H9 (cell line): Measurements from ENCODE around the gene NRN1. TPM values are rescaled to one million over a fixed set of nuclear protein-coding genes. Genes with fewer than 3 reads are reported as not detected.

Experiments
- DNase-seq: peaks from one replicate; pipeline ENCODE4 v3.0.0-alpha.2; 2017
- H2AFZ ChIP-seq: one replicate; pipeline ENCODE4 v1.6.1; 2013; ENCODE audit warnings: mild to moderate bottlenecking, low read length, control low read depth, moderate library complexity
- H2AK5ac ChIP-seq: 2 replicates; pipeline ENCODE4 v1.6.1; 2013; ENCODE audit warnings: low read length, control low read depth, mixed read lengths; ENCODE audit not compliant: insufficient read length
- H2BK120ac ChIP-seq: one replicate; pipeline ENCODE4 v1.6.1; 2013; ENCODE audit warnings: low read depth, mild to moderate bottlenecking, low read length, control low read depth, inconsistent platforms; ENCODE audit not compliant: poor library complexity, severe bottlenecking
- H2BK12ac ChIP-seq: 2 replicates; pipeline ENCODE4 v1.6.1; 2013; ENCODE audit warnings: low read length, control low read depth, mixed read lengths, low read depth; ENCODE audit not compliant: insufficient read length
- H2BK15ac ChIP-seq: 2 replicates; pipeline ENCODE4 v1.6.1; 2013; ENCODE audit warnings: low read depth, low read length, control low read depth
- H2BK20ac ChIP-seq: one replicate; pipeline ENCODE4 v1.6.1; 2013; ENCODE audit warnings: low read depth, mild to moderate bottlenecking, low read length, control low read depth, inconsistent platforms; ENCODE audit not compliant: poor library complexity, severe bottlenecking
- H2BK5ac ChIP-seq: 2 replicates; pipeline ENCODE4 v1.6.1; 2013; ENCODE audit warnings: low read length, control low read depth, mixed read lengths; ENCODE audit not compliant: insufficient read length
- H3K14ac ChIP-seq: 2 replicates; pipeline ENCODE4 v1.6.1; 2013; ENCODE audit warnings: low read length, control low read depth; ENCODE audit not compliant: insufficient read depth
- H3K18ac ChIP-seq: 2 replicates; pipeline ENCODE4 v1.6.1; 2013; ENCODE audit warnings: low read depth, mild to moderate bottlenecking, mixed read lengths, low read length, control low read depth; ENCODE audit not compliant: insufficient read length
- H3K23ac ChIP-seq: 2 replicates; pipeline ENCODE4 v1.6.1; 2013; ENCODE audit warnings: low read length, control low read depth, mixed read lengths, low read depth; ENCODE audit not compliant: insufficient read length
- H3K23me2 ChIP-seq: 2 replicates; pipeline ENCODE4 v1.6.1; 2013; ENCODE audit warnings: low read depth, mild to moderate bottlenecking, mixed read lengths, low read length, control low read depth; ENCODE audit not compliant: insufficient read length, poor library complexity, severe bottlenecking
- H3K27ac ChIP-seq: 2 replicates; pipeline ENCODE4 v1.5.1; 2013; ENCODE audit warnings: low read length, control low read depth, mixed read lengths, low read depth; ENCODE audit not compliant: insufficient read length
- H3K27me3 ChIP-seq: 2 replicates; pipeline ENCODE4 v1.6.1; 2013; ENCODE audit warnings: low read length, control low read depth, inconsistent platforms; ENCODE audit not compliant: insufficient read depth
- H3K4ac ChIP-seq: 2 replicates; pipeline ENCODE4 v1.6.1; 2013; ENCODE audit warnings: low read depth, mild to moderate bottlenecking, control low read depth, inconsistent platforms, low read length, moderate library complexity
- H3K4me1 ChIP-seq: 2 replicates; pipeline ENCODE4 v1.6.1; 2013; ENCODE audit warnings: low read length, control low read depth, inconsistent platforms; ENCODE audit not compliant: insufficient read depth
- H3K4me2 ChIP-seq: 2 replicates; pipeline ENCODE4 v1.6.1; 2013; ENCODE audit warnings: low read length, control low read depth, mixed read lengths; ENCODE audit not compliant: insufficient read length, insufficient read depth
- H3K56ac ChIP-seq: 2 replicates; pipeline ENCODE4 v1.6.1; 2013; ENCODE audit warnings: low read depth, mild to moderate bottlenecking, mixed read lengths, low read length, control low read depth; ENCODE audit not compliant: insufficient read length
- H3K79me1 ChIP-seq: 2 replicates; pipeline ENCODE4 v1.6.1; 2013; ENCODE audit warnings: low read depth, mild to moderate bottlenecking, moderate library complexity, low read length, control low read depth, inconsistent platforms; ENCODE audit not compliant: insufficient read depth, poor library complexity, severe bottlenecking
- H3K79me2 ChIP-seq: 2 replicates; pipeline ENCODE4 v1.6.1; 2013; ENCODE audit warnings: low read length, control low read depth, inconsistent platforms; ENCODE audit not compliant: insufficient read depth
- H3K9ac ChIP-seq: 2 replicates; pipeline ENCODE4 v1.6.1; 2013; ENCODE audit warnings: low read length, control low read depth, mixed read lengths; ENCODE audit not compliant: insufficient read length; ENCODE audit errors: extremely low read depth
- H3K9me3 ChIP-seq: one replicate; pipeline ENCODE4 v1.6.1; 2013; ENCODE audit warnings: low read depth, low read length, inconsistent platforms; ENCODE audit not compliant: control insufficient read depth
- H3T11ph ChIP-seq: one replicate; pipeline ENCODE4 v1.6.1; 2013; ENCODE audit warnings: mild to moderate bottlenecking, low read length, control low read depth, inconsistent platforms
- H4K20me1 ChIP-seq: one replicate; pipeline ENCODE4 v1.6.1; 2013; ENCODE audit not compliant: control insufficient read depth, insufficient read length, insufficient read depth
- H4K5ac ChIP-seq: 2 replicates; pipeline ENCODE4 v1.6.1; 2013; ENCODE audit warnings: low read depth, mild to moderate bottlenecking, mixed read lengths, low read length, control low read depth; ENCODE audit not compliant: insufficient read length
- H4K8ac ChIP-seq: replicated peaks from 2 replicates; pipeline ENCODE4 v1.6.1; 2013; ENCODE audit warnings: low read length, control low read depth, mixed read lengths, low read depth; ENCODE audit not compliant: insufficient read length
- H4K91ac ChIP-seq: 2 replicates; pipeline ENCODE4 v1.6.1; 2013; ENCODE audit warnings: low read depth, mild to moderate bottlenecking, moderate library complexity, mixed read lengths, low read length, control low read depth; ENCODE audit not compliant: insufficient read length
- H3K27ac Mint-ChIP-seq, 3 experiments: 2 replicates in 2 of 3; 3 replicates in 1 of 3; pipeline ENCODE4 v1.8.0; 2020 to 2021; ENCODE audit warnings: mixed read lengths in 3 of 3, mild to moderate bottlenecking in 1 of 3, moderate library complexity in 1 of 3
- H3K27me3 Mint-ChIP-seq: 2 replicates; pipeline ENCODE4 v1.8.0; 2021; ENCODE audit warnings: low read depth, mild to moderate bottlenecking, moderate library complexity, mixed read lengths
- H3K36me3 Mint-ChIP-seq, 3 experiments: 2 replicates in 2 of 3; 3 replicates in 1 of 3; pipeline ENCODE4 v1.8.0; 2020 to 2021; ENCODE audit warnings: low read depth in 3 of 3, mixed read lengths in 3 of 3; ENCODE audit not compliant: insufficient read depth in 1 of 3
- H3K4me1 Mint-ChIP-seq, 2 experiments: 2 replicates each; pipeline ENCODE4 v1.8.0; 2020; ENCODE audit warnings: mixed read lengths in 2 of 2
- H3K4me3 Mint-ChIP-seq, 2 experiments: 2 replicates in 1 of 2; 3 replicates in 1 of 2; pipeline ENCODE4 v1.8.0; 2020 to 2021; ENCODE audit warnings: mild to moderate bottlenecking in 2 of 2, mixed read lengths in 2 of 2, moderate library complexity in 1 of 2
- H3K9me3 Mint-ChIP-seq, 2 experiments: 2 replicates in 1 of 2; 3 replicates in 1 of 2; pipeline ENCODE4 v1.8.0; 2020; ENCODE audit warnings: mild to moderate bottlenecking in 2 of 2, mixed read lengths in 2 of 2, moderate library complexity in 1 of 2
- CTCF ChIP-seq: fragments of 200-600 bp; sonication (generic); conservative IDR thresholded peaks from 3 replicates; pipeline ENCODE4 v1.8.0; 2021; ENCODE audit warnings: antibody characterized with exemption, mild to moderate bottlenecking
- WGBS: extraction: QIAGEN DNeasy Blood & Tissue Kit; methylation state at CpG from one replicate; pipeline ENCODE4 v1.1.7; 2013; ENCODE audit warnings: missing lambda C conversion rate, low lambda C conversion rate, mixed read lengths; ENCODE audit not compliant: insufficient read length; ENCODE audit errors: extremely low coverage; 5-methylcytosine and 5-hydroxymethylcytosine counted together
- long read RNA-seq: library from polyadenylated mRNA; unstranded; transcript quantifications from one replicate; pipeline ENCODE4 v2.0.0, GENCODE V29; 2020
- total RNA-seq: library from RNA; stranded (reverse); gene quantifications from 2 replicates; pipeline ENCODE4 v1.2.1, GENCODE V29; 2021

The NRN1 gene
- not detected in 2 replicates for total RNA-seq
- long read RNA-seq, result 0 reads

DNA sequence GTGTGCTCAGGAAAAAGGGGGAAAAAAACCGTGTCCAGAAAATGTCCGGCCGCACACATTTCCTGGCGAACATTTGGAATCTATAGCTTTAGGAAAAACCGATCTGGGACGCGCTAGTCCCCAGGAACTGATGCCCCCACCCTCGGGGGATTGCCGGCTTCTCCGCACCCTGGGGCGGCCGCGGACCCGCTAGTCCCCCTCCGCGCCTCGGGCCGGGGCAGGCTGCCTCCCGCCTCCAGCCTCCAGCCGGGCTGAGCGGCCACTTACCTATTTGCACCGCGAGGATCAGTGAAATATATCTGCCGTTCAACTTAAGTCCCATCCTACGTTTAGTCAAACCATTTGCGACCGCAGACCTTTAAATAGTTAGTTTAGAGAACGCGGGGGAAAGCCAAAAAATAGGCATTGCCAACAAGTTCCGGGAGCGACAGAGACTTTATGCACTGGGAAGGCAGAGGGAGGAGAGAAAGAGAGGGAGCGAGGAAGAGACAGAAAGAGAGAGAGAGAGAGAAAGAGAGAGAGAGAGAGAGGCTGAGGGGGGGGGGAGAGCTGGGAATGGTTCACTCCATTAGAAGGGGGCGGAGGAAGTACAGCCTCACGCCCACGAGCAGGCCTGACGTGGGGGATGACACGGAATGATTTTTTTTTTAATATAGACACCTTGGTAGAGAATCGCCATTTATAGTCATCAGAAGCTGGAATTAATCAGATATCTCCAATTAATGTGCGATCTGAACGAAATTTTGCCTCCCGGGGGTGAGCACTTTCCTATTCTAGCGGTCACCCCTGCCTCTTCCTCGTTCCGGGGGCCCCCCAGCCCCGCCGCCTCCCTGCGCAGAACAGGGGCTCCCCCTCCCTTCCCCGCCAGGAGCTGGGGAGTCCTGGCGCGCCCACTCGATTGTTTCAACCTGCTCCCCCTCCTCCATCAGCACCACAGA lies at the start of gene NRN1:
Gene NRN1 (minus strand): TSS at position 498 of the 938 bp plus-strand sequence. CDS start 176 bp downstream, at position 322.
- Histone ChIP-seq H3K18ac (no peak within 1 kb of the TSS), H4K20me1 (no peaks in the 10 kb centered on the region), H3K23ac (no peak within 1 kb of the TSS), H3K79me1 (no peaks in the 10 kb centered on the region), H3K23me2 (peaks cover 38% of the 10 kb centered on the region), H3K4me2 (peak within 1 kb of the TSS; percentile 55), H2BK15ac (no peak within 1 kb of the TSS), H4K8ac (no peak within 1 kb of the TSS), H2AK5ac (no peak within 1 kb of the TSS), H3K9me3 (no peaks in the 10 kb centered on the region), H4K91ac (no peak within 1 kb of the TSS), H3K79me2 (no peaks in the 10 kb centered on the region), H3K4me1 (peaks cover 3% of the 10 kb centered on the region), H3K9ac (no peak within 1 kb of the TSS), H2BK12ac (no peak within 1 kb of the TSS), H4K5ac (no peak within 1 kb of the TSS), H3K27me3 (peaks cover 55% of the 10 kb centered on the region), H3K56ac (no peak within 1 kb of the TSS), H3T11ph (no peak within 1 kb of the TSS), H2BK5ac (no peak within 1 kb of the TSS), H2BK20ac (no peak within 1 kb of the TSS), H2AFZ (no peak within 1 kb of the TSS), H3K4ac (no peak within 1 kb of the TSS), H3K14ac (no peak within 1 kb of the TSS), H2BK120ac (no peak within 1 kb of the TSS), H3K27ac (no peak within 1 kb of the TSS)
- peaks cover 94% of the 10 kb centered on the region for H3K27me3 Mint-ChIP-seq
- peak within 1 kb of the TSS in 1 of 3 experiments; percentile 81; a peak in 1 of 7 replicates for H3K27ac Mint-ChIP-seq
- peaks cover 0 to 8% of the 10 kb centered on the region in 2 experiments; a peak in 1 of 5 replicates for H3K9me3 Mint-ChIP-seq
- peaks cover 51 to 59% of the 10 kb centered on the region in 2 experiments for H3K4me1 Mint-ChIP-seq
- H3K36me3 Mint-ChIP-seq, result no peaks in the 10 kb centered on the region; a peak in 1 of 7 replicates
- peak; percentile 33 for DNase-seq
- TF ChIP-seq CTCF, result no peak
- H3K4me3 Mint-ChIP-seq, result peak within 1 kb of the TSS; percentile 64 to 87
- no CpG with 5 or more reads among the region's 51 CpGs for WGBS
